GM19351 (cell line): ENCODE data around the gene HAP1.
"Not testable (repeated sequence)": the region's sequence is repeated elsewhere in the genome, so short reads cannot be mapped to it uniquely, and the experiment has no call there.

Experiments used
- ATAC-seq: cut with Tn5 transposase; IDR thresholded peaks from one replicate; pipeline ENCODE4 v1.9.1; 2021; ENCODE audit warnings: mild to moderate bottlenecking, moderate library complexity; ENCODE audit not compliant: unreplicated experiment

HAP1 gene

DNA sequence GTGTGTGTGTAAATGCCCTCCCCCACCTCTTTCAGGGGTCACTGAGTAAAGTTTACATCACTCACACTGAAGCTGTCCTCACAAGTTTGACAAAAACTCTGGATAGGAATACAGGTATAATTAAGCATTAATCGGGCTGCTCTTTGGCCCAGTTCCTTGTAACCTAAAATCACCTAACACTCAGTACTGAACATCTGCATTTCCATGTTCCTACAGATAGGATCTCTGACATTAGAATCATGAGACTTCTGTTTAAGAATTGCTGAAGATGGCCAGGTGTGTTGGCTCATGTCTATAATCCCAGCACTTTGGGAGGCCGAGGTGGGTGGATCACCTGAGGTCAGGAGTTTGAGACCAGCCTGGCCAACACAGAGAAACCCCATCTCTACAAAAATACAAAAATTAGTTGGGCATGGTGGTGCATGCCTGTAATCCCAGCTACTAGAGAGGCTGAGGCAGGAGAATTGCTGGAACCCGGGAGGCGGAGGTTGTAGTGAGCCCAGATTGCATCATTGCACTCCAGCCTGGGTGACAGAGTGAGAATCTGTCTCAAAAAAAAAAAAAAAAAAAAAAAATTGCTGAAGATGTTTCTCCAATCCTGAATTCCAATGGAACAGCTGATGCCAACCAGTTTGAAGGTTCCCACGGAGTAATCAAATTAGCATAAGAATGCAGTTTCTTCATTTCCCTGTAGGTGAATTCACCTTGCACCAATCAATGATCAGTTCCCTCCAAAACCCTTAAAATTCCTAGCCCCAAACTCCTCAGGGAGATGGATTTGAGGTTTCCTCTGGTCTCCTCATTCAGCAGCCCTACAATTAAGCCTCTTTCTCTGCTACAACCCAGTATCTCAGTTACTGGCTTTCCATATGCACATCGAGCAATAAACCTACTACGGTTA is 59.0 kb downstream of the HAP1 start:
- not testable (repeated sequence) for ATAC-seq
